Duodenal mucosa (tissue), 2 donors: ENCODE measurements around the gene TMEM126B.

Experiments
- H3K27ac ChIP-seq: one replicate; pipeline ENCODE4 v1.7.0; 2013; ENCODE audit warnings: low read depth, low read length
- H3K27me3 ChIP-seq, 2 donors: one replicate each; pipeline ENCODE4 v1.7.0; 2013; ENCODE audit warnings: low read length in 2 of 2, control low read depth in 1 of 2; ENCODE audit not compliant: insufficient read depth in 2 of 2, control insufficient read depth in 1 of 2
- H3K36me3 ChIP-seq, 2 donors: one replicate each; pipeline ENCODE4 v1.7.0; 2013; ENCODE audit warnings: low read length in 2 of 2, control low read depth in 1 of 2; ENCODE audit not compliant: insufficient read depth in 2 of 2, control insufficient read depth in 1 of 2
- H3K4me1 ChIP-seq, 2 donors: one replicate each; pipeline ENCODE4 v1.7.0; 2013; ENCODE audit warnings: low read length in 2 of 2, control low read depth in 1 of 2; ENCODE audit not compliant: insufficient read depth in 2 of 2, control insufficient read depth in 1 of 2
- H3K4me3 ChIP-seq, 2 donors: one replicate each; pipeline ENCODE4 v1.7.0; 2013; ENCODE audit warnings: low read length in 2 of 2, low read depth in 1 of 2
- H3K9ac ChIP-seq, 2 donors: one replicate each; pipeline ENCODE4 v1.7.0; 2013; ENCODE audit warnings: low read length in 2 of 2, low read depth in 1 of 2
- H3K9me3 ChIP-seq, 2 donors: one replicate each; pipeline ENCODE4 v1.7.0; 2013; ENCODE audit warnings: low read length in 2 of 2, control low read depth in 1 of 2; ENCODE audit not compliant: control insufficient read depth in 1 of 2

Gene TMEM126B

GRCh38 chr11:85680897-85681296, 52.5 kb downstream of the TMEM126B start:
- H3K36me3 ChIP-seq: no peaks in the 10 kb centered on the region
- peaks cover 3 to 5% of the 10 kb centered on the region in 2 donors for H3K4me1 ChIP-seq
- no peaks in the 10 kb centered on the region for H3K9me3 ChIP-seq
- no peak overlapping the region for H3K9ac ChIP-seq
- no peak overlapping the region for H3K4me3 ChIP-seq
- no peak overlapping the region for H3K27ac ChIP-seq
- no peaks in the 10 kb centered on the region for H3K27me3 ChIP-seq

GRCh38 chr11:85682330-85683305, 54.2 kb downstream of the TMEM126B start:
- H3K27me3 ChIP-seq: no peaks in the 10 kb centered on the region
- H3K9me3 ChIP-seq: no peaks in the 10 kb centered on the region
- H3K9ac ChIP-seq: peak overlapping the region; percentile 49 to 78
- no peaks in the 10 kb centered on the region for H3K36me3 ChIP-seq
- H3K27ac ChIP-seq: peak overlapping the region; percentile 36
- peaks cover 3 to 5% of the 10 kb centered on the region in 2 donors for H3K4me1 ChIP-seq
- peak overlapping the region; percentile 73 to 89 for H3K4me3 ChIP-seq

GRCh38 chr11:85685125-85685819, 56.9 kb downstream of the TMEM126B start:
- Histone ChIP-seq H3K9ac (peak overlapping the region; percentile 13 to 30), H3K4me3 (peak overlapping the region; percentile 29 to 56), H3K36me3 (no peaks in the 10 kb centered on the region), H3K4me1 (peaks cover 3 to 5% of the 10 kb centered on the region in 2 donors), H3K27ac (peak overlapping the region; percentile 65), H3K9me3 (no peaks in the 10 kb centered on the region), H3K27me3 (no peaks in the 10 kb centered on the region)

DNA sequence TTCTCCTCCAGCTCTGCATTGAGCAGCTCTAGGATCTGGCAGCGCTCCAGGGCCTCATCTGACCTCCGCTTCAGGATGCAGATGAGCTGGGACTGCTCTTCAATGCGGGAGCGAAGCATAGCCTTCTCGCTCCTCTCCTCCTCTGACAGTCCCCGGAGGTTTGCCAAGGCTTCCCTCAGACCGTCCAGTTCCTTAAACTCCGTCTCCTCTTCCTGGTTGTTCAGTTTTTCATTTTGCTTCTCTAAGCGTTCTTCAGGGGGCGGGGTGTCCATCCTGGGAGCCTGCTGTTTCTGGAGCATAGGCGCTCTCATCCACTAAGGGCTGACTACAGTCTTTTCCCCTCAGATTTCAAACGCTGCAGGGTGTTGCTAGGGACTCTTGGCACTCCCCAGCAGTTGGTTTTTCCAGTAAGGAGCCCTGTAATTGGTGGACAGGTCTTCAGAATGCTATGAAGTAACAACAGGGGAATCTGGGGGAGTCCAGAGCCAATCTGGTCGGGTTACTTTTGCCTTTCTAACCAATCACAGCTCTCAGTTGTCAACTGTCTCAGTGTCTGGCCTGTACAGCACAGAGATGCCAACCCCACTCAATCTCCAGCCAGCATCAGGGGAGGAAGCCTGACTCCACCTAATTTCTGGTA, 57.5 kb downstream of the TMEM126B start, which contains the start of gene CCDC89:
CCDC89 (minus strand) TSS at position 376 of the 640 bp plus-strand sequence; CDS start at position 311, 65 bp downstream.
- Histone ChIP-seq H3K9ac (peak within 1 kb of the TSS; percentile 13 to 30), H3K9me3 (no peaks in the 10 kb centered on the region), H3K27me3 (no peaks in the 10 kb centered on the region), H3K4me3 (peak within 1 kb of the TSS; percentile 29 to 56), H3K27ac (peak within 1 kb of the TSS; percentile 65), H3K4me1 (peaks cover 3 to 5% of the 10 kb centered on the region in 2 donors), H3K36me3 (no peaks in the 10 kb centered on the region)
